NCI-H1048 (cell line): ENCODE results near the gene SPARCL1.
"Not testable (repeated sequence)": the region's sequence is repeated elsewhere in the genome, so short reads cannot be mapped to it uniquely, and the experiment has no call there.

ENCODE experiments used
- DNase-seq: peaks from one replicate; lab custom pipeline; 2025; lab: John Stamatoyannopoulos, UW

SPARCL1 gene

GRCh38 chr4:87442889-87443288 is 86.3 kb downstream of the SPARCL1 start:
- no peak for DNase-seq

- DNase-seq, result no peak
Measured at GRCh38 chr4:87433342-87433741, 95.8 kb downstream of the SPARCL1 start.

- no peak for DNase-seq
Measured at GRCh38 chr4:87430038-87430437, 99.1 kb downstream of the SPARCL1 start.

GRCh38 chr4:87428979-87429378 is 100.2 kb downstream of the SPARCL1 start:
- no peak for DNase-seq

- DNase-seq, result no peak
Measured at GRCh38 chr4:87427518-87427868, 101.7 kb downstream of the SPARCL1 start.

- no peak for DNase-seq
Measured at GRCh38 chr4:87426865-87427517, 102.2 kb downstream of the SPARCL1 start.

GRCh38 chr4:87425711-87426110 is 103.5 kb downstream of the SPARCL1 start:
- no peak for DNase-seq

GRCh38 chr4:87424099-87424543 is 105.1 kb downstream of the SPARCL1 start:
- not testable (repeated sequence) for DNase-seq
